RWPE1 (cell line): ENCODE results near the gene NPW.

Source experiments
- CTCF ChIA-PET: fragments of 350-600 bp; sonication (Branson Sonifier 250); formaldehyde crosslinking; extraction: SDS; loops from one replicate; lab custom pipeline; 2021; lab: Yijun Ruan, JAX
- POLR2A ChIA-PET: fragments of 400-600 bp; formaldehyde crosslinking; extraction: SDS; loops from one replicate; lab custom pipeline; 2020; ENCODE audit warnings: antibody characterized with exemption; ENCODE audit not compliant: low non-redundant PET; lab: Yijun Ruan, JAX
- DNase-seq: peaks from one replicate; pipeline ENCODE4 v3.0.0; 2012; ENCODE audit warnings: low spot score
- H3K27ac ChIP-seq: fragments of 450-650 bp; 2 replicates; pipeline ENCODE4 v1.5.1; 2017
- CTCF ChIP-seq: fragments of 450-650 bp; conservative IDR thresholded peaks from 2 replicates; pipeline ENCODE4 v1.5.1; 2017; ENCODE audit warnings: low read depth, mild to moderate bottlenecking

Gene NPW

DNA sequence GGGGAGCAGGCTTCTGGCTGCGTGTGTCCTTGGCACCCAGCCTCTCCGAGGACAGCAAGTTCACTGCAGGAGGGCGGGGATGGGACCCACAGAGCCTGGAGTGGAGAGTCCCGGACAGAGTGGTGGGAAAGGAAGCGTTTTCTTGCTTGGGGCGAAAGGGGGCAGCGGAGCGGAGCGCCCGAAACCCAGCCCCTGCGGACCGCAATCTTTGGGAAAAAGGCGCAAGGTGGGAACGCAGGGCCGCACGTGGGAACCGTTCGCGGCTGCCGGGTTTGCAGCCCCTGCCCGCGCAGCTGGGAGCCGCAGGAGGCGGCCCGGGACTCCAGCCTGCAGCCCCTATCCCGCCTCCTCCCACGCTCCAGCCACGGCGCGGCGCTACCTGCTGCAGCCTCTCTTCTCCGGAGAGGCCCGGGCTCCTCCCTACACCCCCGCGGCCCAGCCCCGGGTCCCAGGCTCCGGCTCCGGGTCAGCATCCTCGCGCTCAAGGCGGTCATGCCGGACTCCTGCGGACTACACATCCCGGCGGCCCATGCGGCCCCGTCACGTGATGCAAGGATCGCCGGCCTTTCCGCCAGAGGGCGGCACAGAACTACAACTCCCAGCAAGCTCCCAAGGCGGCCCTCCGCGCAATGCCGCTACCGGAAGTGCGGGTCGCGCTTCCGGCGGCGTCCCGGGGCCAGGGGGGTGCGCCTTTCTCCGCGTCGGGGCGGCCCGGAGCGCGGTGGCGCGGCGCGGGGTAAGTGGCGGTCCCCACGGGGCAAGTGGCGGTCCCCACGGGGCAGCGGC is 27.9 kb downstream of the NPW start, which contains the start of the genes NTHL1 and TSC2:
Gene NTHL1, minus strand, starts transcription at position 505 of the 786 bp plus-strand sequence. Its CDS starts 11 bp downstream, at position 494.
Gene TSC2, plus strand, starts transcription at position 656 of the 786 bp plus-strand sequence. CDS start 631 bp downstream, outside the sequence.
- no peak for TF ChIP-seq CTCF
- POLR2A ChIA-PET: interaction anchor here (1.1 to 1.2 kb wide), 2 partner anchors 38 to 82 kb away, joined by 3 read pairs; partner anchors contain the start of gene RPS2
- DNase-seq: peak; percentile 90
- CTCF ChIA-PET: interaction anchor here (0.6 to 1.5 kb wide), 6 partner anchors 12 to 93 kb away, joined by 3 to 7 read pairs (median 3); no protein-coding TSS in a partner anchor
- H3K27ac ChIP-seq: peak within 1 kb of the TSS; percentile 79

- H3K27ac ChIP-seq: peak overlapping the region; percentile 79
- no peak for TF ChIP-seq CTCF
- ChIA-PET CTCF (interaction anchor here (0.6 to 1.5 kb wide), 5 partner anchors 13 to 93 kb away, joined by 3 to 7 read pairs (median 3); no protein-coding TSS in a partner anchor), POLR2A (interaction anchor here (1.2 kb wide), 1 partner anchor 39 kb away, joined by 3 read pairs; no protein-coding TSS in a partner anchor)
- DNase-seq: no peak
Observed at GRCh38 chr16:2048116-2048543, 28.5 kb downstream of the NPW start.

DNA sequence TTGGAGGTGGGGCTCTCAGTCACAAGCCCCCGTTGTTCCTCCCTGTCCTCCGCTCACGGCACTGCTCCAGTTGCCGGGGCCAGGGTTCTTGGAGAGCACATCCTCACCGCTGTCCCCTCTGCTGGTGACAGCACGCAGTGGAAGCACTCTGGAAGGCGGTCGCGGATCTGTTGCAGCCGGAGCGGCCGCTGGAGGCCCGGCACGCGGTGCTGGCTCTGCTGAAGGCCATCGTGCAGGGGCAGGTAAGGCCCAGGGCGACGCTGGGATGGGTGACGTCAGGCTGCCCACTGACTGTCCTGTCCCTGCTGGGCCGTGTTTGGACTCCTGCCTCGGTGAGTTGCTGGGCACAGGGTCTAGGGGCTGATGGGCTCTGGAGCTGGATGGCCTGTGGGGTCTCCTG is 33.6 kb downstream of the NPW start:
- H3K27ac ChIP-seq: no peak overlapping the region
- DNase-seq: no peak
- CTCF ChIA-PET: no interaction called here
- POLR2A ChIA-PET: no interaction called here
- no peak for TF ChIP-seq CTCF

GRCh38 chr16:2053897-2054296 is 34.3 kb downstream of the NPW start:
- no peak for TF ChIP-seq CTCF
- H3K27ac ChIP-seq: no peak overlapping the region
- no peak for DNase-seq
- ChIA-PET POLR2A (no interaction called here), CTCF (no interaction called here)

- H3K27ac ChIP-seq: peak overlapping the region; percentile 11; the same call in 1 of the 2 replicates
- TF ChIP-seq CTCF: no peak
- no peak for DNase-seq
- POLR2A ChIA-PET: no interaction called here
- CTCF ChIA-PET: interaction anchor here (0.6 to 1.4 kb wide), 3 partner anchors 32 to 670 kb away, joined by 3 to 4 read pairs (median 3); no protein-coding TSS in a partner anchor
Observed at GRCh38 chr16:2054543-2055245, 35.1 kb downstream of the NPW start.

- ChIA-PET CTCF (interaction anchor here (0.6 to 1.4 kb wide), 7 partner anchors 9 to 132 kb away, joined by 3 to 6 read pairs (median 3); no protein-coding TSS in a partner anchor), POLR2A (interaction anchor here (0.5 kb wide), 1 partner anchor 23 kb away, joined by 3 read pairs; no protein-coding TSS in a partner anchor)
- no peak for TF ChIP-seq CTCF
- H3K27ac ChIP-seq: peak overlapping the region; percentile 18; the same call in 1 of the 2 replicates
- DNase-seq: no peak
Observed at GRCh38 chr16:2056077-2056476, 36.5 kb downstream of the NPW start.
